H1 (cell line): Measurements from ENCODE around the gene DPYSL4. TPM values are rescaled to one million over a fixed set of nuclear protein-coding genes. Genes with fewer than 3 reads are reported as not detected.

Experiments
- CHD7 ChIP-seq: fragments of 300-600 bp; sonication (generic); IDR thresholded peaks from 2 replicates; pipeline ENCODE4 v1.7.1; 2012; ENCODE audit warnings: low read length, moderate library complexity, mild to moderate bottlenecking, inconsistent platforms; ENCODE audit not compliant: insufficient replicate concordance
- JUN ChIP-seq: IDR thresholded peaks from 2 replicates; pipeline ENCODE4 v1.6.1; 2011; ENCODE audit warnings: low read depth, mild to moderate bottlenecking, improper control_type of control experiment, low read length
- RNF2 ChIP-seq: fragments of 200-900, 300-1000 bp; sonication (generic); IDR thresholded peaks from 2 replicates; pipeline ENCODE4 v1.7.1; 2016; ENCODE audit warnings: borderline replicate concordance, low read depth, mild to moderate bottlenecking, antibody characterized with exemption, low read length; ENCODE audit not compliant: poor library complexity, severe bottlenecking; ENCODE audit errors: missing control alignments
- RXRA ChIP-seq: IDR thresholded peaks from 2 replicates; pipeline ENCODE4 v1.6.1; 2011; ENCODE audit warnings: low read depth, mild to moderate bottlenecking, low read length, moderate library complexity; ENCODE audit not compliant: insufficient read depth
- TCF12 ChIP-seq: IDR thresholded peaks from 2 replicates; pipeline ENCODE4 v1.6.1; 2011; ENCODE audit warnings: low read depth, mild to moderate bottlenecking, low read length
- polyA plus RNA-seq, 7 experiments: library from polyadenylated mRNA; depleted of rRNA in 3 of 7; stranded (reverse) in 5 of 7; unstranded in 2 of 7; fragments of >200 nt in 5 of 7; fragments of 200-250 nt in 2 of 7; gene quantifications; 1 replicate in 5 of 7; 2 replicates in 1 of 7; 4 replicates in 1 of 7; pipeline versions ENCODE4 v1.2.1 to v1.2.3, GENCODE V29; 2011 to 2013; ENCODE audit warnings: missing spikeins in 2 of 7, mixed read lengths in 2 of 7
- total RNA-seq: library from RNA; stranded (reverse); fragmentation: NEBNext Ultra II Directional; extraction: Animal tissue kit (Norgen Biotek cat#: 25700); gene quantifications from 2 replicates; pipeline ENCODE4 v1.2.1, GENCODE V29; 2021
- TF ChIP-seq, protein P1 (sequence below): IDR thresholded peaks from 2 replicates; pipeline ENCODE4 v1.6.1; 2012; ENCODE audit warnings: inconsistent platforms

Gene DPYSL4
- total and polyA plus RNA-seq, 2 of the 8 experiments (the other 6 are each of a cell fraction or from before 2014, with no cell fraction given) = 12.9 to 15.2 TPM

DNA sequence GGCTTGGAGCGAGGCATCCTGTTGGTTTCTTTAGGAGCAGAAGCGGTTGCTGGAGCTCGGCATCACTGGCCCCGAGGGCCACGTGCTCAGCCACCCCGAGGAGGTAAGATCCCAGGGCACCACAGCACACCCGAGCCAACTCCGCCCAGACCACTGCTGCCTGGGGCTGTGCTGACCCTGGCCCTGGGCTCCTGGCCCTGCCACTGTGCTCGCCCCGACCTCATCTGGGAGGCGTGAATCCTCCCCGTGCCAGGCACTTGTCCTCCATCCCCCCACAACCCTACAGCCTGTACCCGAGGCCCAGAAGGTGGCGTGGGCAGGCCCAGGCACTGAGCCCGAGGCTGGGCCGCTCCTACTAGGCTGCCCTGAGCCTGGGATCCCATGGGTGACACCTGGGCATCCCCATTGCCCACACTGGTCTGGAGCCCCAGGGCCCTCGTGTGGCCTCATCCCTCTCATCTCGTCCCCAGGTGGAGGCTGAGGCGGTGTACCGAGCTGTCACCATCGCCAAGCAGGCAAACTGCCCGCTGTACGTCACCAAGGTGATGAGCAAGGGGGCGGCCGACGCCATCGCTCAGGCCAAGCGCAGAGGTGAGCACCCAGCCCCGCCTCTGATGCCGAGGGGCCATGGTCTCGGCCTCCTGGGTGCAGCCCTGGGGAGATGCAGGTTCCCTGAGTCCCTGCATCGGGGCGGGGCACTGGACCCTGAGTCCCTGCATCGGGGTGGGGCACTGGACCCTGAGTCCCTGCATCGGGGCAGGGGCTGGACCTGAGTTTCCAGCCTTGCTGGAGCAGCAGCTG is 11.8 kb downstream of the DPYSL4 start (continued):
- TF ChIP-seq CHD7 (no peak), RXRA (no peak), TCF12 (no peak), RNF2 (no peak), JUN (no peak)
- TF ChIP-seq, protein P1, sequence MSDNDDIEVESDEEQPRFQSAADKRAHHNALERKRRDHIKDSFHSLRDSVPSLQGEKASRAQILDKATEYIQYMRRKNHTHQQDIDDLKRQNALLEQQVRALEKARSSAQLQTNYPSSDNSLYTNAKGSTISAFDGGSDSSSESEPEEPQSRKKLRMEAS = no peak
